Upper lobe of right lung (tissue), 1 donor: ENCODE measurements around the gene PALD1. TPM values are rescaled to one million over a fixed set of nuclear protein-coding genes. Genes with fewer than 3 reads are reported as not detected.
A peak's percentile ranks its signal among the peaks of the same experiment; 100 is the strongest.

ENCODE experiments used
- ATAC-seq: fragments of 200-7000 bp; cut with Tn5 transposase; one replicate; pipeline ENCODE4 v1.9.1; 2020; ENCODE audit warnings: mild to moderate bottlenecking, moderate library complexity
- DNase-seq: peaks from one replicate; pipeline ENCODE4 v3.0.0-alpha.2; 2020
- H3K27ac ChIP-seq: fragments of 200-600 bp; one replicate; pipeline ENCODE4 v1.8.0; 2022
- H3K27me3 ChIP-seq: fragments of 200-600 bp; one replicate; pipeline ENCODE4 v1.8.0; 2022; ENCODE audit warnings: mild to moderate bottlenecking
- H3K36me3 ChIP-seq: fragments of 200-600 bp; one replicate; pipeline ENCODE4 v1.8.0; 2022
- H3K4me1 ChIP-seq: fragments of 200-600 bp; one replicate; pipeline ENCODE4 v1.8.0; 2022
- H3K4me3 ChIP-seq: fragments of 200-600 bp; one replicate; pipeline ENCODE4 v1.8.0; 2022; ENCODE audit warnings: mild to moderate bottlenecking
- H3K9me3 ChIP-seq: fragments of 200-600 bp; one replicate; pipeline ENCODE4 v1.8.0; 2022
- intact Hi-C: fragments of 100-400 bp; cut with DNase I; formaldehyde crosslinking; loops from one replicate; pipeline ENCODE4 v1.11.0; 2022
- total RNA-seq: library from RNA; stranded (reverse); fragmentation: NEBNext Ultra II Directional; extraction: Animal tissue kit (Norgen Biotek cat#: 25700); gene quantifications from one replicate; pipeline ENCODE4 v1.2.1, GENCODE V29; 2021
- TF ChIP-seq, protein P1 (sequence below): fragments of 200-600 bp; IDR thresholded peaks from one replicate; pipeline ENCODE4 v1.8.0; 2022; ENCODE audit warnings: antibody characterized with exemption
- donor health status: DM: no; HTN: yes; CAD: no; lungs with severe emphysema.

Gene PALD1
- total RNA-seq, 1 donor from 2014 or later = 27.0 TPM

DNA sequence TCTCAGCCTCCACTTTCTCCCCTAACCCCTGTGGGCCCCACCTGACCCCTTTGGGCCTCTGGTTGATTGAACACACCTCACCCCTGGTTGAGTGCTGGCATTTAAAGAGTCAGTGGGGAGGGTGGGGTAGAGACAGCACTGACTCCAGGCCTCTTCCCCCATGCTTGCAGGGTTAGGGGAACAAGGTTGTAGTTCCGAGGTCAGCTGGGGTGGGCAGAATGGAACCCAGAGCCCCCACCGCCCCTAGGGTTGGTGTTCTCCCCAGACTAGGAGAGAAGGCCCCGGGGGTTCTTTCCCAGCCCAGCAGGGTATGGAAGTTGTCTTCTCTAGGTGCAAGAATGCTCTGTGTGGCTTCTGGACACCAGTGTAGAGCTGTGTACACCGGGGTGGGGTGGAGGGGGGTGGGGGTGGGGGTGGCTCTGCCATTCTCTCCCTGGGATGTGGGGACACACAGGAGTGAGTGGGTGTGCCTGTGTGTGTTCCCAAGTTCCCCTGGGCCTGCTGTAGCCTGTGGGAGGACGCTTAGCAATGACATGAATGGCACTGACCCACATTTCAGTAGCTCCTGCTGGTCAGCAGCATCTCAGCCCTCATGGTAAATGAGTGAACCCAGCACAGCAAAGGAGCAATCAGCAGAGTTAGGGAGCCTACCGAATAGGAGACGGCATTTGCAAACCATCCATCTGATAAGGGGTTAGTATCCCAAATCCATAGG, 90.4 kb downstream of the PALD1 start:
- H3K27me3 ChIP-seq = no peaks in the 10 kb centered on the region
- H3K4me3 ChIP-seq = no peak overlapping the region
- H3K36me3 ChIP-seq = no peaks in the 10 kb centered on the region
- H3K27ac ChIP-seq = no peak overlapping the region
- ATAC-seq (no peak), DNase-seq (no peak)
- no peaks in the 10 kb centered on the region for H3K9me3 ChIP-seq
- TF ChIP-seq, protein P1, sequence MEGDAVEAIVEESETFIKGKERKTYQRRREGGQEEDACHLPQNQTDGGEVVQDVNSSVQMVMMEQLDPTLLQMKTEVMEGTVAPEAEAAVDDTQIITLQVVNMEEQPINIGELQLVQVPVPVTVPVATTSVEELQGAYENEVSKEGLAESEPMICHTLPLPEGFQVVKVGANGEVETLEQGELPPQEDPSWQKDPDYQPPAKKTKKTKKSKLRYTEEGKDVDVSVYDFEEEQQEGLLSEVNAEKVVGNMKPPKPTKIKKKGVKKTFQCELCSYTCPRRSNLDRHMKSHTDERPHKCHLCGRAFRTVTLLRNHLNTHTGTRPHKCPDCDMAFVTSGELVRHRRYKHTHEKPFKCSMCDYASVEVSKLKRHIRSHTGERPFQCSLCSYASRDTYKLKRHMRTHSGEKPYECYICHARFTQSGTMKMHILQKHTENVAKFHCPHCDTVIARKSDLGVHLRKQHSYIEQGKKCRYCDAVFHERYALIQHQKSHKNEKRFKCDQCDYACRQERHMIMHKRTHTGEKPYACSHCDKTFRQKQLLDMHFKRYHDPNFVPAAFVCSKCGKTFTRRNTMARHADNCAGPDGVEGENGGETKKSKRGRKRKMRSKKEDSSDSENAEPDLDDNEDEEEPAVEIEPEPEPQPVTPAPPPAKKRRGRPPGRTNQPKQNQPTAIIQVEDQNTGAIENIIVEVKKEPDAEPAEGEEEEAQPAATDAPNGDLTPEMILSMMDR = no peak
- intact Hi-C loops = no loop called here
- no peaks in the 10 kb centered on the region for H3K4me1 ChIP-seq

DNA sequence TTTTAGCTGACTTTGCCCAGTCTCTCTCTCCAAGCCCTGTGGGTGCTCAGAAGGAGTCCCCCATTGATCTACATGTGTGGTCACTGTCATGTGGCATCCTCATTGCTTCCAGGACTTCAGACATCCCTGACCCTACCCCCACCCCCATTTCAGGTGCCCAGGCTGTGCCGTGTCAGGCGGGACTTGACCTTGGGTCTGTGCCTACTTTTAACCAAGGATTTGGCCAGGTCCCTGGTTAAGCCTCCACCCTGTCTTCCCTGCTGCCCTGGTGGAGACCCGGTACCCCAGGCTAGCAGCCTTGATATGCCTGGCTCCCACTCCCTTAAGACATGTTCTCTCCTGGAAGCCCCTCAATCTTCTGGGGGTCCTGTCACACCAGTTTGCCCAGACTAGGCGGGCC, 92.7 kb downstream of the PALD1 start:
- Histone ChIP-seq H3K36me3 (no peaks in the 10 kb centered on the region), H3K9me3 (no peaks in the 10 kb centered on the region), H3K4me3 (no peak overlapping the region), H3K27ac (no peak overlapping the region), H3K27me3 (no peaks in the 10 kb centered on the region), H3K4me1 (peaks cover 10% of the 10 kb centered on the region)
- no peak for DNase-seq
- intact Hi-C loops = no loop called here
- TF ChIP-seq, protein P1 = no peak
- ATAC-seq = no peak

DNA sequence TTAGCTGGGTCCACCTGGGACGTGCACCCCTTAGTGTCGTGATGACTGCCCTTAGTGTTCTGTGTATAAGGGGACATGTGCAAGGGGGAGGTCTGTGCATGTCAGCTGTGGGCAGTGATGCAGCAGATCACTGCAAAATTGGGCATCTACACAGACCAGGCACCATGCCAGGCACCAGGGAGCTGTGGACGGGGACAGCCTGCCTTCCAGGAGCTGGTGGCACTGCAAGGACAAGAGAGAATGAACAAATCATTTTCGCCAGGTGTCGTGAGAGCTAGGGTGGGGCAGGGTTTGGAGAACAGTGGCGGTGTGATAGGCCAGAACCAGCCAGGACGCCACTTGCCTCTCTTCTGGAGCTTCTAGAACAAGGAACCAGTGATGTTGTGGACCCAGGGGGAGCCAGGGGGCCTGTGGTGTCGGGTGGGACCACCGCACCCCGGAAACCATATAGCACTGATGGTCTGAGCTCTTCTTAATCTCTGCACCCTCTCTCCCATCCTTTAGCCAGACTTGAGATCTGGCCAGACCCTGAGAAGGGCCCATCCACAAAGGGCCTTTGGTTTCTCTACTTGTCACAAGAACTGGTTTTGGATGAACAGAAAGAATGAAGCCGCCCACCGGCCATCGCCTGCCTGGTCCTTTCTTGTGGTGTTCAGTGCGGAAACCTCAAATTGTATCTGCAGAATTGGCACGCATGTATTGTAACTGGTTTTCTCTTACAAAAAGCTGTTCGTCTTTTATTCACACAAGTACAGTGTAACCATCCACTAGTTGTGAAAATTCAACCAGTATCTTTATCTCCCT, 93.3 kb downstream of the PALD1 start:
- Histone ChIP-seq H3K4me3 (no peak overlapping the region), H3K27ac (no peak overlapping the region), H3K9me3 (no peaks in the 10 kb centered on the region), H3K4me1 (peaks cover 16% of the 10 kb centered on the region), H3K36me3 (no peaks in the 10 kb centered on the region), H3K27me3 (no peaks in the 10 kb centered on the region)
- DNase-seq = peak; percentile 47
- TF ChIP-seq, protein P1 = no peak
- intact Hi-C loops = no loop called here
- ATAC-seq = no peak

DNA sequence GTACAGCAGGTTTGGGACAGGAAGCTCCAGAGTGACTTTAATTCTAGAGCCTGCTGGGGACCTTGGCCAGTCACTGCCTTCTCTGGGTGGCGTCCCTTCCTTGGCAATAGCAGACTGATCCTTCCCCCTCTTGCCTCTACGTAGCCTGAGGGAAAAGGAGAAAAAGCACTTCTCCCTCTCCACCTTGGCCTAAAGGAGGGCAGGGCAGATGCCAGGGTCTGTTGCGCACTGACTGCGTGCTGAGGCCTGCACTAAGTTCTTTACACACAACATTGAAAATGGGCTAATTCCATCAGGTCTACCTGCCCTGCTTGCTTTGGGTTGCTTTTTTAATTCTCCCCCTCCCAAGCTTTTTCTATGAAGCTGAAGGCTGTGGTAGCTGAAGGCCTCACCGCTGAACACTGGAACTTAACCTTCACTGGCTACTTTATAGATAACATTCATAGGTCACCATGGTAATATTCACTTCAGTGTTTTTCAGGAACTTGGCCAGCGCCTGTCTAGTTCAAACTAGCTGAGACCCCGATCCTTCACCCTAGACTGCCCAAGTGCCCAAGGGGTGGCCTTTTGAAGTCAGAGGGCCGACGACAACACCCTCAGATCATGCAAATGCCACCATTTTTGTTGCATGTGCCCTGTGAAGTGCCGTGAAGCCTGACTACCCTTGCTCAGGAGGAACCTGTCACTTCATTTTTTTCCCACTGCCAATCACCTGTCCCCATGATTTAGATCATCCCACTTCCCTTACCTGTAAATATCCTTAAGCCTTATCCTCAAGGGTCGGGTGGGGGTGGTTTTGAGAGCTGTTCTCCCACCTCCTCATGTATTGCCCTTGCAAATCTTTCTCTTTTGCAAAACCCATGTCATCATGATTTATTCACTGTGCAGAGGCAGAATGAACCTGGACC, 95.3 kb downstream of the PALD1 start:
- no peak for ATAC-seq
- intact Hi-C loops = no loop called here
- no peaks in the 10 kb centered on the region for H3K36me3 ChIP-seq
- TF ChIP-seq, protein P1 = no peak
- no peaks in the 10 kb centered on the region for H3K27me3 ChIP-seq
- peak; percentile 23 for DNase-seq
- peaks cover 20% of the 10 kb centered on the region for H3K4me1 ChIP-seq
- H3K4me3 ChIP-seq = no peak overlapping the region
- H3K9me3 ChIP-seq = no peaks in the 10 kb centered on the region
- no peak overlapping the region for H3K27ac ChIP-seq

DNA sequence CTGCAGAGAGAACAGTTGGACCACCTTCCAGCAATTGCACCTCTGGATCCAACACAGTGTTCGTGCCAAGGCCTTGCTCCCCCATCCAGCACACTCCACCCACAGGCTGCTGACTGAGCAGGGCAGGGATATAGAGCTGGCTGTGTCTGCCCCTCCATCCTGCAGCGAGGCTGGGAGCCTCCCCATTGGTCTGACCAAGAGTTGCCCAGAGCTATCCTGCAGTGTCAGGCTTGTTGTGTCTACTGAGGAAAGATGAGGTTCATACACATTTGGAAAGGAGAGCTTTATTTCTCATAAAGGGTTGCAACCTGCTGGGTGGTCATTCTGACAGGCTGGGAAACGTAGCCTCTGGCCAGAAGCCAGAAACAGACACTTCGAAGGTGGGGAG, 96.9 kb downstream of the PALD1 start:
- Histone ChIP-seq H3K27me3 (no peaks in the 10 kb centered on the region), H3K9me3 (no peaks in the 10 kb centered on the region), H3K36me3 (no peaks in the 10 kb centered on the region), H3K4me3 (no peak overlapping the region), H3K27ac (no peak overlapping the region), H3K4me1 (peaks cover 20% of the 10 kb centered on the region)
- ATAC-seq (peak; percentile 12), DNase-seq (peak; percentile 62)
- TF ChIP-seq, protein P1 = no peak
- intact Hi-C loops = no loop called here
